ENCODE measurements around the gene PINK1. TPM values are rescaled to one million over a fixed set of nuclear protein-coding genes. Genes with fewer than 3 reads are reported as not detected.

Gene PINK1
- total RNA-seq, 1 donor: 61.3 TPM

GRCh38 chr1:20699558-20699957, 66.3 kb downstream of the PINK1 start:
- no peak for DNase-seq (ENCODE audit: low read depth)
- no peak for TF ChIP-seq CTCF (IDR thresholded peaks at IDR 0.05; ENCODE audit: insufficient read depth, low read depth, low read length)
- H3K4me3 ChIP-seq (ENCODE audit: low read depth, low read length): no peak overlapping the region

- TF ChIP-seq CTCF (IDR thresholded peaks at IDR 0.05; ENCODE audit: insufficient read depth, low read depth, low read length): no peak
- H3K4me3 ChIP-seq (ENCODE audit: low read depth, low read length): no peak overlapping the region
- no peak for DNase-seq (ENCODE audit: low read depth)
Observed at GRCh38 chr1:20700636-20701215, 67.5 kb downstream of the PINK1 start.

Other genes starting within 250 kb of the PINK1 start
- gene CAMK2N1, start 147.2 kb upstream of the PINK1 start, total RNA-seq: 8.4 and 9.5 TPM in 2 replicates
- gene MUL1, start 125.3 kb upstream of the PINK1 start, total RNA-seq: 26.4 and 28.1 TPM in 2 replicates
- under 0.01 TPM in 1 of 2 replicates, not detected in the other for gene FAM43B, start 80.9 kb upstream of the PINK1 start, total RNA-seq
- gene CDA, start 44.4 kb upstream of the PINK1 start, total RNA-seq: 1.9 and 3.0 TPM in 2 replicates
- gene DDOST, start 27.9 kb downstream of the PINK1 start, total RNA-seq: 164 and 203 TPM in 2 replicates
- 0.64 and 2.2 TPM in 2 replicates for gene KIF17, start 84.5 kb downstream of the PINK1 start, total RNA-seq
- 3.9 and 4.3 TPM in 2 replicates for gene SH2D5, start 99.2 kb downstream of the PINK1 start, total RNA-seq
- 258 and 274 TPM in 2 replicates for gene HP1BP3, start 153.8 kb downstream of the PINK1 start, total RNA-seq

Data from fibroblast of villous mesenchyme (primary cell).